H9 (cell line): ENCODE results near the gene NAT14. TPM values are rescaled to one million over a fixed set of nuclear protein-coding genes. Genes with fewer than 3 reads are reported as not detected.

ENCODE experiments used
- DNase-seq: peaks from one replicate; pipeline ENCODE4 v3.0.0-alpha.2; 2017
- H2AFZ ChIP-seq: one replicate; pipeline ENCODE4 v1.6.1; 2013; ENCODE audit warnings: mild to moderate bottlenecking, low read length, control low read depth, moderate library complexity
- H2AK5ac ChIP-seq: 2 replicates; pipeline ENCODE4 v1.6.1; 2013; ENCODE audit warnings: low read length, control low read depth, mixed read lengths; ENCODE audit not compliant: insufficient read length
- H2BK120ac ChIP-seq: one replicate; pipeline ENCODE4 v1.6.1; 2013; ENCODE audit warnings: low read depth, mild to moderate bottlenecking, low read length, control low read depth, inconsistent platforms; ENCODE audit not compliant: poor library complexity, severe bottlenecking
- H2BK12ac ChIP-seq: 2 replicates; pipeline ENCODE4 v1.6.1; 2013; ENCODE audit warnings: low read length, control low read depth, mixed read lengths, low read depth; ENCODE audit not compliant: insufficient read length
- H2BK15ac ChIP-seq: 2 replicates; pipeline ENCODE4 v1.6.1; 2013; ENCODE audit warnings: low read depth, low read length, control low read depth
- H2BK20ac ChIP-seq: one replicate; pipeline ENCODE4 v1.6.1; 2013; ENCODE audit warnings: low read depth, mild to moderate bottlenecking, low read length, control low read depth, inconsistent platforms; ENCODE audit not compliant: poor library complexity, severe bottlenecking
- H2BK5ac ChIP-seq: 2 replicates; pipeline ENCODE4 v1.6.1; 2013; ENCODE audit warnings: low read length, control low read depth, mixed read lengths; ENCODE audit not compliant: insufficient read length
- H3K14ac ChIP-seq: 2 replicates; pipeline ENCODE4 v1.6.1; 2013; ENCODE audit warnings: low read length, control low read depth; ENCODE audit not compliant: insufficient read depth
- H3K18ac ChIP-seq: 2 replicates; pipeline ENCODE4 v1.6.1; 2013; ENCODE audit warnings: low read depth, mild to moderate bottlenecking, mixed read lengths, low read length, control low read depth; ENCODE audit not compliant: insufficient read length
- H3K23ac ChIP-seq: 2 replicates; pipeline ENCODE4 v1.6.1; 2013; ENCODE audit warnings: low read length, control low read depth, mixed read lengths, low read depth; ENCODE audit not compliant: insufficient read length
- H3K23me2 ChIP-seq: 2 replicates; pipeline ENCODE4 v1.6.1; 2013; ENCODE audit warnings: low read depth, mild to moderate bottlenecking, mixed read lengths, low read length, control low read depth; ENCODE audit not compliant: insufficient read length, poor library complexity, severe bottlenecking
- H3K27ac ChIP-seq: 2 replicates; pipeline ENCODE4 v1.5.1; 2013; ENCODE audit warnings: low read length, control low read depth, mixed read lengths, low read depth; ENCODE audit not compliant: insufficient read length
- H3K27me3 ChIP-seq: 2 replicates; pipeline ENCODE4 v1.6.1; 2013; ENCODE audit warnings: low read length, control low read depth, inconsistent platforms; ENCODE audit not compliant: insufficient read depth
- H3K4ac ChIP-seq: 2 replicates; pipeline ENCODE4 v1.6.1; 2013; ENCODE audit warnings: low read depth, mild to moderate bottlenecking, control low read depth, inconsistent platforms, low read length, moderate library complexity
- H3K4me1 ChIP-seq: 2 replicates; pipeline ENCODE4 v1.6.1; 2013; ENCODE audit warnings: low read length, control low read depth, inconsistent platforms; ENCODE audit not compliant: insufficient read depth
- H3K4me2 ChIP-seq: 2 replicates; pipeline ENCODE4 v1.6.1; 2013; ENCODE audit warnings: low read length, control low read depth, mixed read lengths; ENCODE audit not compliant: insufficient read length, insufficient read depth
- H3K56ac ChIP-seq: 2 replicates; pipeline ENCODE4 v1.6.1; 2013; ENCODE audit warnings: low read depth, mild to moderate bottlenecking, mixed read lengths, low read length, control low read depth; ENCODE audit not compliant: insufficient read length
- H3K79me1 ChIP-seq: 2 replicates; pipeline ENCODE4 v1.6.1; 2013; ENCODE audit warnings: low read depth, mild to moderate bottlenecking, moderate library complexity, low read length, control low read depth, inconsistent platforms; ENCODE audit not compliant: insufficient read depth, poor library complexity, severe bottlenecking
- H3K79me2 ChIP-seq: 2 replicates; pipeline ENCODE4 v1.6.1; 2013; ENCODE audit warnings: low read length, control low read depth, inconsistent platforms; ENCODE audit not compliant: insufficient read depth
- H3K9ac ChIP-seq: 2 replicates; pipeline ENCODE4 v1.6.1; 2013; ENCODE audit warnings: low read length, control low read depth, mixed read lengths; ENCODE audit not compliant: insufficient read length; ENCODE audit errors: extremely low read depth
- H3K9me3 ChIP-seq: one replicate; pipeline ENCODE4 v1.6.1; 2013; ENCODE audit warnings: low read depth, low read length, inconsistent platforms; ENCODE audit not compliant: control insufficient read depth
- H3T11ph ChIP-seq: one replicate; pipeline ENCODE4 v1.6.1; 2013; ENCODE audit warnings: mild to moderate bottlenecking, low read length, control low read depth, inconsistent platforms
- H4K20me1 ChIP-seq: one replicate; pipeline ENCODE4 v1.6.1; 2013; ENCODE audit not compliant: control insufficient read depth, insufficient read length, insufficient read depth
- H4K5ac ChIP-seq: 2 replicates; pipeline ENCODE4 v1.6.1; 2013; ENCODE audit warnings: low read depth, mild to moderate bottlenecking, mixed read lengths, low read length, control low read depth; ENCODE audit not compliant: insufficient read length
- H4K8ac ChIP-seq: replicated peaks from 2 replicates; pipeline ENCODE4 v1.6.1; 2013; ENCODE audit warnings: low read length, control low read depth, mixed read lengths, low read depth; ENCODE audit not compliant: insufficient read length
- H4K91ac ChIP-seq: 2 replicates; pipeline ENCODE4 v1.6.1; 2013; ENCODE audit warnings: low read depth, mild to moderate bottlenecking, moderate library complexity, mixed read lengths, low read length, control low read depth; ENCODE audit not compliant: insufficient read length
- H3K27ac Mint-ChIP-seq, 3 experiments: 2 replicates in 2 of 3; 3 replicates in 1 of 3; pipeline ENCODE4 v1.8.0; 2020 to 2021; ENCODE audit warnings: mixed read lengths in 3 of 3, mild to moderate bottlenecking in 1 of 3, moderate library complexity in 1 of 3
- H3K27me3 Mint-ChIP-seq: 2 replicates; pipeline ENCODE4 v1.8.0; 2021; ENCODE audit warnings: low read depth, mild to moderate bottlenecking, moderate library complexity, mixed read lengths
- H3K36me3 Mint-ChIP-seq, 3 experiments: 2 replicates in 2 of 3; 3 replicates in 1 of 3; pipeline ENCODE4 v1.8.0; 2020 to 2021; ENCODE audit warnings: low read depth in 3 of 3, mixed read lengths in 3 of 3; ENCODE audit not compliant: insufficient read depth in 1 of 3
- H3K4me1 Mint-ChIP-seq, 2 experiments: 2 replicates each; pipeline ENCODE4 v1.8.0; 2020; ENCODE audit warnings: mixed read lengths in 2 of 2
- H3K4me3 Mint-ChIP-seq, 2 experiments: 2 replicates in 1 of 2; 3 replicates in 1 of 2; pipeline ENCODE4 v1.8.0; 2020 to 2021; ENCODE audit warnings: mild to moderate bottlenecking in 2 of 2, mixed read lengths in 2 of 2, moderate library complexity in 1 of 2
- H3K9me3 Mint-ChIP-seq, 2 experiments: 2 replicates in 1 of 2; 3 replicates in 1 of 2; pipeline ENCODE4 v1.8.0; 2020; ENCODE audit warnings: mild to moderate bottlenecking in 2 of 2, mixed read lengths in 2 of 2, moderate library complexity in 1 of 2
- CTCF ChIP-seq: fragments of 200-600 bp; sonication (generic); conservative IDR thresholded peaks from 3 replicates; pipeline ENCODE4 v1.8.0; 2021; ENCODE audit warnings: antibody characterized with exemption, mild to moderate bottlenecking
- WGBS: extraction: QIAGEN DNeasy Blood & Tissue Kit; methylation state at CpG from one replicate; pipeline ENCODE4 v1.1.7; 2013; ENCODE audit warnings: missing lambda C conversion rate, low lambda C conversion rate, mixed read lengths; ENCODE audit not compliant: insufficient read length; ENCODE audit errors: extremely low coverage; 5-methylcytosine and 5-hydroxymethylcytosine counted together
- total RNA-seq: library from RNA; stranded (reverse); gene quantifications from 2 replicates; pipeline ENCODE4 v1.2.1, GENCODE V29; 2021

NAT14 gene
- total RNA-seq, 1 experiment from 2014 or later = 51.2 TPM

- no peak overlapping the region for H2BK120ac ChIP-seq
- H3K4me1 Mint-ChIP-seq = peaks cover 13 to 14% of the 10 kb centered on the region in 2 experiments
- no peak overlapping the region for H3K4ac ChIP-seq
- H3K14ac ChIP-seq = no peak overlapping the region
- no peaks in the 10 kb centered on the region for H3K9me3 ChIP-seq
- no peak overlapping the region for H2AFZ ChIP-seq
- no peak for TF ChIP-seq CTCF
- H3K9me3 Mint-ChIP-seq = peaks cover 11 to 19% of the 10 kb centered on the region in 2 experiments
- no CpG with 5 or more reads among the region's 26 CpGs for WGBS
- no peak overlapping the region for H3K18ac ChIP-seq
- H4K8ac ChIP-seq = no peak overlapping the region
- no peaks in the 10 kb centered on the region for H3K79me2 ChIP-seq
- H3K4me2 ChIP-seq = no peak overlapping the region
- H2BK20ac ChIP-seq = no peak overlapping the region
- H2BK5ac ChIP-seq = no peak overlapping the region
- H2AK5ac ChIP-seq = no peak overlapping the region
- H3K9ac ChIP-seq = no peak overlapping the region
- no peak overlapping the region for H3T11ph ChIP-seq
- H3K27ac ChIP-seq = no peak overlapping the region
- no peaks in the 10 kb centered on the region for H3K23me2 ChIP-seq
- no peak overlapping the region for H2BK12ac ChIP-seq
- H4K91ac ChIP-seq = no peak overlapping the region
- H2BK15ac ChIP-seq = no peak overlapping the region
- H3K4me1 ChIP-seq = no peaks in the 10 kb centered on the region
- peaks cover 67% of the 10 kb centered on the region for H3K27me3 Mint-ChIP-seq
- H3K27me3 ChIP-seq = peaks cover 5% of the 10 kb centered on the region
- no peak overlapping the region for H3K27ac Mint-ChIP-seq
- no peak overlapping the region for H3K4me3 Mint-ChIP-seq
- no peak for DNase-seq
- no peak overlapping the region for H4K5ac ChIP-seq
- H3K56ac ChIP-seq = no peak overlapping the region
- H3K36me3 Mint-ChIP-seq = peaks cover 3 to 8% (median 7%) of the 10 kb centered on the region in 3 experiments
- no peaks in the 10 kb centered on the region for H4K20me1 ChIP-seq
- no peak overlapping the region for H3K23ac ChIP-seq
- no peaks in the 10 kb centered on the region for H3K79me1 ChIP-seq
Measured at GRCh38 chr19:55500368-55500952, 15.5 kb downstream of the NAT14 start.
